SK-N-SH (cell line): ENCODE measurements around the gene COQ10B. TPM values are rescaled to one million over a fixed set of nuclear protein-coding genes. Genes with fewer than 3 reads are reported as not detected.
A peak's percentile ranks its signal among the peaks of the same experiment; 100 is the strongest.
"Not testable (repeated sequence)": the region's sequence is repeated elsewhere in the genome, so short reads cannot be mapped to it uniquely, and the experiment has no call there.

Experiments used
- CTCF ChIA-PET: fragments of 300-600, 350-600 bp; formaldehyde crosslinking; extraction: SDS; loops from one replicate; lab custom pipeline; 2021; lab: Yijun Ruan, JAX
- POLR2A ChIA-PET: fragments of 350-600 bp; sonication (Branson Sonifier 250); formaldehyde crosslinking; extraction: SDS; loops from one replicate; lab custom pipeline; 2020; ENCODE audit warnings: antibody characterized with exemption, inconsistent platforms; lab: Yijun Ruan, JAX
- DNase-seq: peaks from one replicate; pipeline ENCODE4 v3.0.0; 2012
- H2AFZ ChIP-seq: fragments of 200-600 bp; sonication (generic); 2 replicates; pipeline ENCODE4 v1.8.1; 2016; ENCODE audit warnings: antibody characterized with exemption, mild to moderate bottlenecking, low read depth
- H3F3A ChIP-seq: fragments of 200-600 bp; sonication (generic); replicated peaks from 2 replicates; pipeline ENCODE3; 2016; ENCODE audit warnings: antibody characterized with exemption, mild to moderate bottlenecking; ENCODE audit not compliant: insufficient read depth
- H3K27ac ChIP-seq, 2 experiments: fragments of 200-500 bp in 1 of 2; fragments of 200-600 bp in 1 of 2; sonication (Bioruptor generic) in 1 of 2; sonication (generic), shearing (Covaris generic) in 1 of 2; 2 replicates each; pipeline versions ENCODE4 v1.5.1 to v1.6.1; 2014 to 2016; ENCODE audit warnings: low read depth in 2 of 2, inconsistent platforms in 1 of 2, low read length in 1 of 2, mild to moderate bottlenecking in 1 of 2, mixed read lengths in 1 of 2
- H3K27me3 ChIP-seq: fragments of 200-600 bp; sonication (generic), shearing (Covaris generic); 2 replicates; pipeline ENCODE4 v1.6.1; 2016; ENCODE audit warnings: mixed run types; ENCODE audit not compliant: insufficient read depth
- H3K36me3 ChIP-seq, 2 experiments: fragments of 200-500 bp in 1 of 2; fragments of 200-600 bp in 1 of 2; sonication (Bioruptor generic) in 1 of 2; sonication (generic) in 1 of 2; replicated peaks in 1 of 2; 2 replicates each; pipeline versions ENCODE3 to v1.5.1; 2014 to 2016; ENCODE audit warnings: low read length in 1 of 2, mild to moderate bottlenecking in 1 of 2; ENCODE audit not compliant: insufficient read depth in 2 of 2, control insufficient read depth in 1 of 2
- H3K4me1 ChIP-seq, 2 experiments: fragments of 200-500 bp in 1 of 2; fragments of 200-600 bp in 1 of 2; sonication (Bioruptor generic) in 1 of 2; sonication (generic), shearing (Covaris generic) in 1 of 2; 2 replicates each; pipeline versions ENCODE4 v1.5.1 to v1.6.1; 2014 to 2016; ENCODE audit warnings: low read depth in 1 of 2, low read length in 1 of 2, mixed run types in 1 of 2; ENCODE audit not compliant: insufficient read depth in 2 of 2, control insufficient read depth in 1 of 2
- H3K4me2 ChIP-seq: fragments of 200-600 bp; sonication (generic), shearing (Covaris generic); 2 replicates; pipeline ENCODE4 v1.6.1; 2017; ENCODE audit warnings: mixed run types
- H3K4me3 ChIP-seq, 2 experiments: fragments of 200-500 bp in 1 of 2; fragments of 200-600 bp in 1 of 2; sonication (Bioruptor generic) in 1 of 2; sonication (generic), shearing (Covaris generic) in 1 of 2; 2 replicates each; pipeline versions ENCODE4 v1.5.1 to v1.8.1; 2014 to 2016; ENCODE audit warnings: low read depth in 2 of 2, inconsistent platforms in 1 of 2, low read length in 1 of 2, mild to moderate bottlenecking in 1 of 2, mixed read lengths in 1 of 2, moderate library complexity in 1 of 2
- H3K79me2 ChIP-seq: fragments of 200-600 bp; sonication (generic); 2 replicates; pipeline ENCODE4 v1.8.1; 2017; ENCODE audit warnings: mild to moderate bottlenecking; ENCODE audit not compliant: insufficient read depth
- H3K9ac ChIP-seq: fragments of 200-600 bp; sonication (generic); 2 replicates; pipeline ENCODE4 v1.6.1; 2017; ENCODE audit warnings: mixed run types
- H3K9me2 ChIP-seq: fragments of 200-600 bp; sonication (generic); 2 replicates; pipeline ENCODE4 v1.6.1; 2017; ENCODE audit warnings: mixed run types
- H3K9me3 ChIP-seq: fragments of 200-600 bp; sonication (generic); 2 replicates; pipeline ENCODE4 v1.6.1; 2017; ENCODE audit warnings: mixed run types, mild to moderate bottlenecking, moderate library complexity
- H4K20me1 ChIP-seq: fragments of 200-600 bp; sonication (generic); 2 replicates; pipeline ENCODE4 v1.6.1; 2017; ENCODE audit warnings: mild to moderate bottlenecking, mixed run types; ENCODE audit not compliant: insufficient read depth
- FOSL2 ChIP-seq: IDR thresholded peaks from 2 replicates; pipeline ENCODE4 v1.4.0; 2012; ENCODE audit warnings: low read depth, mild to moderate bottlenecking, moderate library complexity, borderline replicate concordance
- MXI1 ChIP-seq: IDR thresholded peaks from 2 replicates; pipeline ENCODE4 v1.6.1; 2012; ENCODE audit warnings: mild to moderate bottlenecking, low read depth, low read length, improper control_type of control experiment
- NRF1 ChIP-seq: IDR thresholded peaks from 2 replicates; pipeline ENCODE4 v1.6.1; 2012; ENCODE audit warnings: low read depth, mild to moderate bottlenecking, low read length
- RFX5 ChIP-seq: IDR thresholded peaks from 2 replicates; pipeline ENCODE4 v1.6.1; 2012; ENCODE audit warnings: mild to moderate bottlenecking, improper control_type of control experiment, low read length
- WGBS: methylation state at CpG from one replicate; pipeline ENCODE4 v1.1.6; 2017; ENCODE audit warnings: low lambda C conversion rate; 5-methylcytosine and 5-hydroxymethylcytosine counted together
- polyA plus RNA-seq, 3 experiments: library from polyadenylated mRNA; depleted of rRNA; stranded (reverse); fragments of >200 nt; gene quantifications; 2 replicates each; pipeline ENCODE4 v1.2.3, GENCODE V29; 2012
- TF ChIP-seq, protein P1 (sequence below): IDR thresholded peaks from 2 replicates; pipeline ENCODE4; 2012

Gene COQ10B
- polyA plus RNA-seq, 1 of the 3 experiments (the other 2 are of a cell fraction), result 3.6 TPM

DNA sequence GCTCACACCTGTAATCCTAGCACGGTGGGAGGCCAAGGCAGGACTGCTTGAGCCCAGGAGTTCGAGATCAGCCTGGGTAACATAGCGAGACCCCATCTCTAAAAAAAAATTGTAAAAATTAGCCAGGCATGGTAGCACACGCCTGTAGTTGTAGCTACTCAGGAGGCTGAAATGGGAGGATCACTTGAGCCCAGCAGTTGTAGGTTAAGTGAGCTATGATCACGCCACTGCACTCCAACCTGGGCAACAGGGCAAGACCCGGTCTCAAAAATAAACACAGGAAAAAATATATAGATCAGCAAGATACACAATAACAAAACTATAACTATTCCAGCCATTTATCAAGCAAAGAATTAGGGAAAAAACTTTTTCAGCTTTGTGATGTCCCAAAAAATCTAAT, 21.5 kb upstream of the COQ10B start (continued):
- TF ChIP-seq, protein P1, sequence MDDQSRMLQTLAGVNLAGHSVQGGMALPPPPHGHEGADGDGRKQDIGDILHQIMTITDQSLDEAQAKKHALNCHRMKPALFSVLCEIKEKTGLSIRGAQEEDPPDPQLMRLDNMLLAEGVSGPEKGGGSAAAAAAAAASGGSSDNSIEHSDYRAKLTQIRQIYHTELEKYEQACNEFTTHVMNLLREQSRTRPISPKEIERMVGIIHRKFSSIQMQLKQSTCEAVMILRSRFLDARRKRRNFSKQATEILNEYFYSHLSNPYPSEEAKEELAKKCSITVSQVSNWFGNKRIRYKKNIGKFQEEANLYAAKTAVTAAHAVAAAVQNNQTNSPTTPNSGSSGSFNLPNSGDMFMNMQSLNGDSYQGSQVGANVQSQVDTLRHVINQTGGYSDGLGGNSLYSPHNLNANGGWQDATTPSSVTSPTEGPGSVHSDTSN, result no peak
- no peak for TF ChIP-seq RFX5

DNA sequence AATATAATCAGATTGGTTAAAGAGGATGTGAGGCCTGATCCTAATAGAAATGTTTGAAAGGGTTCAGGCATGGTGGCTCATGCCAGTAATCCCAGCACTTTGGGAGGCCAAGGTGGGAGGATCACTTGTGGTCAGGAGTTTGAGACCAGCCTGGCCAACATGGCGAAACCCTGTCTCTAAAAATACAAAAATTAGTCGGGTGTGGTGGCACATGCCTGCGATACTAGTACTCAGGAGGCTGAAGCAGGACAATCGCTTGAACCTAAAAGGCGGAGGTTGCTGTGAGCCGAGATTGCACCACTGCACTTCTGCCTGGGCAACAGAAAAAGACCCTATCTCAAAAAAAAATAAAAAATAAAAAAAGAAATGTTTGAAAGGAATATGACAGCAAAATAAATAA, 20.8 kb upstream of the COQ10B start:
- WGBS, result 77% methylated on average over 6 of the region's 6 CpGs
- H3K9me2 ChIP-seq, H3K9ac ChIP-seq, H3F3A ChIP-seq, H3K27me3 ChIP-seq, H3K9me3 ChIP-seq, H2AFZ ChIP-seq, H3K36me3 ChIP-seq, H3K27ac ChIP-seq, CTCF ChIA-PET, DNase-seq: not testable (repeated sequence)
- peaks cover 74% of the 10 kb centered on the region for H3K79me2 ChIP-seq
- H3K4me1 ChIP-seq, result peaks cover 5 to 14% of the 10 kb centered on the region in 2 experiments; a peak in 3 of 4 replicates
- H3K4me2 ChIP-seq, result peak overlapping the region; percentile 77
- H4K20me1 ChIP-seq, result peaks cover 65% of the 10 kb centered on the region
- peak overlapping the region in 1 of 2 experiments; percentile 91; a peak in 1 of 4 replicates for H3K4me3 ChIP-seq
- POLR2A ChIA-PET, result interaction anchor here (0.7 kb wide), 1 partner anchor 8 kb away, joined by 3 read pairs; no protein-coding TSS in a partner anchor

DNA sequence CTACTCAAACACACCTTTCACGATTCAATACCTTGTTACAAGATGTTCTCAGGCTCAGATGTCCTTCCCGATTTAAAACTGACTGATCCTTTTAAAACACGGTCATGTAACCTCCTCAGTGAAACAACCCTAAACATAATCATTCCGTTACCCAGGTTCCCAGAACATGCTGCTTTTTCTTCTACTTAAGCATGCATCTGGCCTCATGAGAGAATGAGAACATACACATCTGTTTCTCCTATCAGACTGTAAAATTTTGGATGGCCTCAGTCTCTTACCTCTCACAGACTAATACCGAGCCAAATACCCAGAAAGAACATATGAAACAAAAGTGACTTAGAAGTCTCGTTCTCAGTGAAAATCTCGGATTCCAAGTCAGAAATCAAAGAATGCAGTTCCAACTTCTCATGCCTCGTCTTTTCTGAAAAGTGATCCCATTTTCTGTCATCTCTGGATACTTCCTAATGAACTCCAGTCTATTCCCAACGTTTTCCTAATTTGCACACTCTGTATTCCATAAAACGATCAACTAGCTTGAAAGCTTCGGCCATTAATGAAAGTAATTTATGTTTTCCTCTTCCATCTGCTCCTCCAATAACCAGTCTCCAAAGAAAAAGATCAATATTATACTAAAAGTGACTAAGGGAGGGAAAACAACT, 19.4 kb upstream of the COQ10B start:
- CTCF ChIA-PET, result interaction anchor here (0.7 to 0.9 kb wide), 2 partner anchors 321 to 1877 kb away, joined by 3 read pairs; no protein-coding TSS in a partner anchor
- H3K27me3 ChIP-seq, result no peaks in the 10 kb centered on the region
- 1% methylated on average over 11 of the region's 11 CpGs for WGBS
- POLR2A ChIA-PET, result interaction anchor here (1.8 to 2.0 kb wide), 2 partner anchors 19 to 66 kb away, joined by 14 to 15 read pairs; partner anchors contain the start of genes COQ10B, HSPD1 and HSPE1
- peak overlapping the region; percentile 100 for H3K9ac ChIP-seq
- TF ChIP-seq FOSL2, result no peak
- TF ChIP-seq NRF1, result no peak
- TF ChIP-seq MXI1, result peak; percentile 71; the same call in 1 of the 2 replicates
- H3K36me3 ChIP-seq, result no peaks in the 10 kb centered on the region
- H3K9me2 ChIP-seq, result no peaks in the 10 kb centered on the region
- peaks cover 6% of the 10 kb centered on the region for H3F3A ChIP-seq
- peak overlapping the region; percentile 77 for H3K4me2 ChIP-seq
- no peaks in the 10 kb centered on the region for H3K9me3 ChIP-seq
- H3K79me2 ChIP-seq, result peaks cover 60% of the 10 kb centered on the region
- DNase-seq, result no peak
- peak overlapping the region; percentile 95 for H3K27ac ChIP-seq
- peak overlapping the region; percentile 84 to 91 for H3K4me3 ChIP-seq
- peaks cover 51% of the 10 kb centered on the region for H4K20me1 ChIP-seq
- H2AFZ ChIP-seq, result no peak overlapping the region
- H3K4me1 ChIP-seq, result peaks cover 5 to 14% of the 10 kb centered on the region in 2 experiments; a peak in 3 of 4 replicates
